Measurements from ENCODE around the gene AIP.

AIP gene

GRCh38 chr11:67439321-67440228 is 43.3 kb upstream of the AIP start:
- H3K4me1 ChIP-seq (ENCODE audit: control insufficient read depth, insufficient read depth, low read length), result peaks cover 4% of the 10 kb centered on the region
- peaks cover 43% of the 10 kb centered on the region for H3K36me3 ChIP-seq (ENCODE audit: control insufficient read depth, insufficient read depth, low read length)
- no peaks in the 10 kb centered on the region for H3K27me3 ChIP-seq (ENCODE audit: control insufficient read depth, insufficient read depth, low read length)
- no peak overlapping the region for H3K4me3 ChIP-seq (ENCODE audit: low read depth, low read length)
- no peaks in the 10 kb centered on the region for H3K9me3 ChIP-seq (ENCODE audit: control insufficient read depth, insufficient read depth, low read length)
- no peak overlapping the region for H3K9ac ChIP-seq (ENCODE audit: low read depth, low read length)

DNA sequence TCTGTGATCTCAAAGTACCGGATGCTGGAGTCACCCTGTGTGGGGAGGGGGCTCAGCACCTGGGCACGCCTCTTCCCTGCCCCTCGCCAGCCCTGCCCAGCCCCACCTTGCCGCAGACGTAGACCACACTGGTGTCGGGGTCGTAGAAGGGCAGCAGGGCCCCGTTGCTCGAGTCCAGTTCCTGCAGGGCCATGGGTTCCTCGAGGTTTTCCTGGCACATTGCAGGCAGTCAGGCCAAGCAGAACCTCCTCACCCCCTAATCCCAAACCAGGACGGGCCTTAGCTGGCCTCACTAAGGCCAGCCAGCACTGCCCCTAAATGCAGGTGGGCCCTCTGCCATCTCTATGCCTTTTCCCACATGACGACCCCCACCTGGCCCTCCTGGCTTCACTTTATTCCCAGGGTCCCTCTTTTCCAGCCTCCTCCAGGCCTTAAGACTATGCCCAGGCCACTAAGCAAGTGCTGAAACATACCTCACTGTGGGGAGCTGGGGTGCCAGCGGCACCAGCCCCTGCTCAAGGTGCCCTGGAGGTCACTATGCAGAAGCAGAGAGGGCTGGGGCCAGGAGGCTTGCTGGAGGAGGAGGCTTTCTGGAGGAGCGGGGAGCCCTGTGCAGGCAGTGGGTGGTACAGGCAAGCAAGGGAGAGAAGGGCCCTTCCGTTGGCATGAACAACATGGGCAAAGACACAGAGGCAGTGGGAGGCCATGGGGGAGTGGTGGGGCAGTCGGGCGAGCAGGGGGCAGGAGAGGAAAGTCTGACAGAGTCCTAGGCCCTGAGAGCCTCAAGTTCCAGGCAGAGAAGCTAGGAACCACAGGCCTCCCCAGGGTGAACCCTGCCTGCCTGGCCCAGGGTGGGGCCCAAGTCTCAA is 42.4 kb upstream of the AIP start:
- H3K27me3 ChIP-seq (ENCODE audit: control insufficient read depth, insufficient read depth, low read length), result no peaks in the 10 kb centered on the region
- no peak overlapping the region for H3K4me3 ChIP-seq (ENCODE audit: low read depth, low read length)
- H3K9me3 ChIP-seq (ENCODE audit: control insufficient read depth, insufficient read depth, low read length), result no peaks in the 10 kb centered on the region
- H3K4me1 ChIP-seq (ENCODE audit: control insufficient read depth, insufficient read depth, low read length), result peaks cover 4% of the 10 kb centered on the region
- peaks cover 35% of the 10 kb centered on the region for H3K36me3 ChIP-seq (ENCODE audit: control insufficient read depth, insufficient read depth, low read length)
- no peak overlapping the region for H3K9ac ChIP-seq (ENCODE audit: low read depth, low read length)

GRCh38 chr11:67441098-67441563 is 41.7 kb upstream of the AIP start:
- no peaks in the 10 kb centered on the region for H3K9me3 ChIP-seq (ENCODE audit: control insufficient read depth, insufficient read depth, low read length)
- no peak overlapping the region for H3K9ac ChIP-seq (ENCODE audit: low read depth, low read length)
- H3K27me3 ChIP-seq (ENCODE audit: control insufficient read depth, insufficient read depth, low read length), result no peaks in the 10 kb centered on the region
- H3K4me3 ChIP-seq (ENCODE audit: low read depth, low read length), result no peak overlapping the region
- H3K36me3 ChIP-seq (ENCODE audit: control insufficient read depth, insufficient read depth, low read length), result peaks cover 31% of the 10 kb centered on the region
- peaks cover 4% of the 10 kb centered on the region for H3K4me1 ChIP-seq (ENCODE audit: control insufficient read depth, insufficient read depth, low read length)

DNA sequence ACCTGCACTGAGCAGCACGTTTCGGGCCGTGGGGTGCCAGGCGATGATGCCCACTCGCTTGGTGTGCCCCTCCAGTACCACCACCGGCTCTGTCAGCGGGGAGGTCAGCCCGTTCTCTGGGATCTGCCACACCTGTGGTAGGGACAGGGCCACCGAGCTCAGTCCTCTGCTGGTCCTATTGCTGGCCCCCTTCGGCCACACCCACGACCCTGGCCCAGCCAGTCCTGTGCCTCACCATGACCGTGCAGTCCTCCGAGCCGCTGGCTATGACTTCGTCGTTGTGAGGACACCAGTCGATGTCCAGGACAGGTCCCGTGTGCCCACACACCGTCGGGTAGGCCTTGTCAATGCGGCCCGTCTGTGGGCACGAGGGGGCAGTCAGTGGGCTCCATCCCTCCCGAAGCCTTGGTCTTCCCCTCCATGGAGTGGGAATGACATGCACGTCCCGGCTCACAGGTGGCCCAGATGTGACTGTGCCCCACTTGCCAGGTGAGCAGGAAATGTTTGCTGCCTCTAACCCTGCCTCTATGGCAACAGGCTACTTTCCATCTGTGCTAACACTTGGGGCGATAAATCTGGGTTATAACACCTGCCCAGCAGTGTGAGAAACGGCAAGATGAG is 41.0 kb upstream of the AIP start:
- H3K9me3 ChIP-seq (ENCODE audit: control insufficient read depth, insufficient read depth, low read length), result no peaks in the 10 kb centered on the region
- no peaks in the 10 kb centered on the region for H3K27me3 ChIP-seq (ENCODE audit: control insufficient read depth, insufficient read depth, low read length)
- H3K36me3 ChIP-seq (ENCODE audit: control insufficient read depth, insufficient read depth, low read length), result peaks cover 31% of the 10 kb centered on the region
- H3K4me3 ChIP-seq (ENCODE audit: low read depth, low read length), result no peak overlapping the region
- no peak overlapping the region for H3K9ac ChIP-seq (ENCODE audit: low read depth, low read length)
- peaks cover under 1% of the 10 kb centered on the region for H3K4me1 ChIP-seq (ENCODE audit: control insufficient read depth, insufficient read depth, low read length)

GRCh38 chr11:67442504-67443404 is 40.1 kb upstream of the AIP start:
- peak overlapping the region; percentile 81 for H3K9ac ChIP-seq (ENCODE audit: low read depth, low read length)
- H3K4me1 ChIP-seq (ENCODE audit: control insufficient read depth, insufficient read depth, low read length), result no peaks in the 10 kb centered on the region

GRCh38 chr11:67445515-67445914 is 37.3 kb upstream of the AIP start:
- no peaks in the 10 kb centered on the region for H3K9me3 ChIP-seq (ENCODE audit: control insufficient read depth, insufficient read depth, low read length)
- peaks cover 5% of the 10 kb centered on the region for H3K36me3 ChIP-seq (ENCODE audit: control insufficient read depth, insufficient read depth, low read length)
- no peaks in the 10 kb centered on the region for H3K27me3 ChIP-seq (ENCODE audit: control insufficient read depth, insufficient read depth, low read length)
- no peak overlapping the region for H3K4me3 ChIP-seq (ENCODE audit: low read depth, low read length)
- H3K9ac ChIP-seq (ENCODE audit: low read depth, low read length), result no peak overlapping the region
- H3K4me1 ChIP-seq (ENCODE audit: control insufficient read depth, insufficient read depth, low read length), result no peaks in the 10 kb centered on the region

More at GRCh38 chr11:67442504-67443404, 40.1 kb upstream of the AIP start:
- Histone ChIP-seq H3K27me3 (ENCODE audit: control insufficient read depth, insufficient read depth, low read length) (no peaks in the 10 kb centered on the region), H3K9me3 (ENCODE audit: control insufficient read depth, insufficient read depth, low read length) (no peaks in the 10 kb centered on the region), H3K36me3 (ENCODE audit: control insufficient read depth, insufficient read depth, low read length) (peaks cover 28% of the 10 kb centered on the region), H3K4me3 (ENCODE audit: low read depth, low read length) (peak overlapping the region; percentile 75)

- no peaks in the 10 kb centered on the region for H3K27me3 ChIP-seq (ENCODE audit: control insufficient read depth, insufficient read depth, low read length)
- H3K4me1 ChIP-seq (ENCODE audit: control insufficient read depth, insufficient read depth, low read length), result no peaks in the 10 kb centered on the region
- H3K36me3 ChIP-seq (ENCODE audit: control insufficient read depth, insufficient read depth, low read length), result no peaks in the 10 kb centered on the region
- H3K9me3 ChIP-seq (ENCODE audit: control insufficient read depth, insufficient read depth, low read length), result no peaks in the 10 kb centered on the region
- H3K4me3 ChIP-seq (ENCODE audit: low read depth, low read length), result no peak overlapping the region
- no peak overlapping the region for H3K9ac ChIP-seq (ENCODE audit: low read depth, low read length)
Observed at GRCh38 chr11:67448220-67448609, 34.6 kb upstream of the AIP start.

DNA sequence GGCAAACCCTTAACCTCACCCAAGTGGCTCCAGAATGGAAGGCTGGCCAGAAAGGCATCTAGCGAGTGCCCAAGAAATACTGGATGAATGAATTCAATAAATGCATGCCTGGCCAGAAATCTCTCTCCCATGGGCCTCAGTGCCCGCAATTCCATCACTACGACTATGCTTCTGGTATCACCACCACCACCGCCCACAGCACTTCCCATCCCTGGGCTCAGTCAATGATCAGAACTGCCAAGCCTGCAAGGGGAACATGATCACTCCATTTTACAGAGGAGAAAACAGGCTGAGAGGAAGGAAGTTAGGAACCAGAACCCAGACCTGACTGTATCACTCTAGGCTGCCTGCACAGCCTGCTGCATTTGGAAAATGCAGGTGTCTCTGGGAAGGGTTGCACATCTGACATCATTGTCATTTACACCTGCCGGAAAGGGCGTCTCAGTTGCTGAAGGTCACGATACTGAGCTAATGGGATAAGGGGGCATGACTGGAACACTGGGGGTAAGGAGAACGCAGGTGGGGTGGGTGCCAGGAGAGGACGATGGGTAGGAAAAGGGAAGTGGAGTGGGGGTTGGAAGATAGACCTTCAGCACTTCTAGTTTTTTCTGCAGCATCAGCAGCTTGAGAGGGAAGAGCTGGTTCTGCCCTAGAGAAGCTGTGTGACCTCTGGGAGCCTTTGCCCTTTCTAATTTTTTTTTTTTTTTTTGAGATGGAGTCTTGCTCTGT is 33.5 kb upstream of the AIP start:
- Histone ChIP-seq H3K4me3 (ENCODE audit: low read depth, low read length) (no peak overlapping the region), H3K36me3 (ENCODE audit: control insufficient read depth, insufficient read depth, low read length) (no peaks in the 10 kb centered on the region), H3K9ac (ENCODE audit: low read depth, low read length) (no peak overlapping the region), H3K4me1 (ENCODE audit: control insufficient read depth, insufficient read depth, low read length) (no peaks in the 10 kb centered on the region), H3K9me3 (ENCODE audit: control insufficient read depth, insufficient read depth, low read length) (no peaks in the 10 kb centered on the region), H3K27me3 (ENCODE audit: control insufficient read depth, insufficient read depth, low read length) (no peaks in the 10 kb centered on the region)

DNA sequence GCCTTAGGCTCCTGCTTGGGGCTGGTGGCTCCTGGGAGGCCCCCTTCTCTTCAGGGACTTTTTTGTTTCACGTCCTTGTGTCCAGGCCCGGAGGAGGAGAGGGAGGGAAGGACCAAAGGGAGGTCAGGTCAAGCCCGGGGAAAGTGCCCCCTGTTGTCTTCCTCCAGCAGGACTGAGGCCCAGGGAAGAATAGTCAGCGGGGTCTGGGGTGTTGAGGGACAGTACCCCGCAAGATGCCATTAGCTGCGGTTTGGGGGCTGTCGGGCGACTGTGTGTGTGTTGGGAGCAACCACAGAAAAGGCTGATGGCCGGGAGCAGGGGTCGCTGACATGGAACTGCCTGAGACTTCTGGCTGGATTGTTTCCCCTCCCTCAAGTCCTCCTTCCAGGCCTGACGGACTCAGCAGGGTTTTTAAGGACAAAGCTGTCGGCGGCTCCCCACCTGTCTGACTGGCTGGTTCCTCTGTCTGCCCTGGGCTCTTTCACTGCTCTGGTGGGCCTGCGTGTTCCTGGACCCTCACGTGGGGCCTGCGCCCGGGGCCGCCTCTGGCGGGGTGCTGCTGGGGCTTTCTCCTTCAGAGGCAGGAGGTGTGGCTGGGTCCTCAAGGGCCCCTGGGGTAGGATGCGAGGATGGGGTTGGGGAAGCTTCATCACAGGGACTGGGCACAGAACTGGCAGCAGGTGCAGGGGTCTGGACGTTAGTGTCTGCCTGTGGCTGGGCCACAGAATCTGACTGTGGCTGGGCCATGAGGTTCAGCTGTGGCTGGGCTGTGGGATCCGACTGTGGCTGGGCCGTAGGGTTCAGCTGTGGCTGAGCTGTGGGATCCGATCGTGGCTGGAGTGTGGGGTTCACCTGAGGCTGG is 31.8 kb upstream of the AIP start:
- Histone ChIP-seq H3K4me3 (ENCODE audit: low read depth, low read length) (no peak overlapping the region), H3K4me1 (ENCODE audit: control insufficient read depth, insufficient read depth, low read length) (no peaks in the 10 kb centered on the region), H3K36me3 (ENCODE audit: control insufficient read depth, insufficient read depth, low read length) (no peaks in the 10 kb centered on the region), H3K27me3 (ENCODE audit: control insufficient read depth, insufficient read depth, low read length) (no peaks in the 10 kb centered on the region), H3K9me3 (ENCODE audit: control insufficient read depth, insufficient read depth, low read length) (no peaks in the 10 kb centered on the region), H3K9ac (ENCODE audit: low read depth, low read length) (no peak overlapping the region)

GRCh38 chr11:67451658-67451976 is 31.2 kb upstream of the AIP start:
- Histone ChIP-seq H3K27me3 (ENCODE audit: control insufficient read depth, insufficient read depth, low read length) (no peaks in the 10 kb centered on the region), H3K4me1 (ENCODE audit: control insufficient read depth, insufficient read depth, low read length) (no peaks in the 10 kb centered on the region), H3K36me3 (ENCODE audit: control insufficient read depth, insufficient read depth, low read length) (no peaks in the 10 kb centered on the region), H3K9ac (ENCODE audit: low read depth, low read length) (no peak overlapping the region), H3K9me3 (ENCODE audit: control insufficient read depth, insufficient read depth, low read length) (no peaks in the 10 kb centered on the region), H3K4me3 (ENCODE audit: low read depth, low read length) (no peak overlapping the region)

Data from iPS-15b (cell line).